HEK293 (cell line): ENCODE measurements around the gene SMIM43.

Experiments used
- CTCF ChIA-PET: fragments of 350-600 bp; formaldehyde crosslinking; extraction: SDS; loops from one replicate; lab custom pipeline; 2021; ENCODE audit warnings: antibody characterized with exemption; lab: Yijun Ruan, JAX
- POLR2A ChIA-PET: fragments of 300-600 bp; formaldehyde crosslinking; extraction: SDS; loops from one replicate; lab custom pipeline; 2020; ENCODE audit warnings: antibody characterized with exemption, inconsistent platforms; lab: Yijun Ruan, JAX
- H3K27ac ChIP-seq: fragments of 200-500 bp; sonication (Bioruptor generic); 2 replicates; pipeline ENCODE4 v1.5.1; 2014; ENCODE audit warnings: low read depth, low read length, control low read depth, inconsistent platforms; ENCODE audit errors: extremely low read depth
- H3K36me3 ChIP-seq, 2 experiments: fragments of 200-500 bp in 1 of 2; sonication (Bioruptor generic) in 1 of 2; 1 replicate in 1 of 2; 2 replicates in 1 of 2; pipeline ENCODE4 v1.5.1; 2014 to 2017; ENCODE audit warnings: inconsistent platforms in 2 of 2, low read length in 2 of 2; ENCODE audit not compliant: control insufficient read depth in 2 of 2, insufficient read depth in 1 of 2
- H3K4me1 ChIP-seq: fragments of 200-500 bp; sonication (Bioruptor generic); 2 replicates; pipeline ENCODE4 v1.5.1; 2014; ENCODE audit warnings: mild to moderate bottlenecking, low read length, inconsistent platforms; ENCODE audit not compliant: control insufficient read depth, insufficient read depth
- H3K4me3 ChIP-seq: 2 replicates; pipeline ENCODE4 v1.5.1; 2011; ENCODE audit warnings: low read depth, mild to moderate bottlenecking, control low read depth, low read length, moderate library complexity
- H3K9me3 ChIP-seq: fragments of 200-500 bp; sonication (Bioruptor generic); 2 replicates; pipeline ENCODE4 v1.5.1; 2014; ENCODE audit warnings: low read depth, low read length, inconsistent platforms; ENCODE audit not compliant: control insufficient read depth, insufficient read depth
- BCL11A ChIP-seq: fragments of 450-650 bp; formaldehyde crosslinking; IDR thresholded peaks from 2 replicates; pipeline ENCODE4 v1.5.1; 2016; ENCODE audit warnings: low read depth, missing biosample characterization, missing genetic modification characterization
- BCL11B ChIP-seq: fragments of 450-650 bp; formaldehyde crosslinking; IDR thresholded peaks from 2 replicates; pipeline ENCODE4 v1.5.1; 2016; ENCODE audit warnings: low read depth, missing biosample characterization, missing genetic modification characterization
- EGR2 ChIP-seq: fragments of 450-650 bp; formaldehyde crosslinking; IDR thresholded peaks from 2 replicates; pipeline ENCODE4 v1.5.1; 2016; ENCODE audit warnings: low read depth, missing biosample characterization, missing genetic modification characterization
- GLI4 ChIP-seq: fragments of 450-650 bp; formaldehyde crosslinking; IDR thresholded peaks from 2 replicates; pipeline ENCODE4 v1.5.1; 2016; ENCODE audit warnings: missing biosample characterization, missing genetic modification characterization
- MEIS1 ChIP-seq: sonication (generic); formaldehyde crosslinking; IDR thresholded peaks from 2 replicates; pipeline ENCODE4 v1.8.1; 2022; ENCODE audit warnings: missing genetic modification reagents, mild to moderate bottlenecking, borderline replicate concordance
- OSR2 ChIP-seq: fragments of 450-650 bp; formaldehyde crosslinking; IDR thresholded peaks from 2 replicates; pipeline ENCODE4 v1.5.1; 2016; ENCODE audit warnings: missing biosample characterization, missing genetic modification characterization
- PATZ1 ChIP-seq: fragments of 450-650 bp; formaldehyde crosslinking; IDR thresholded peaks from 2 replicates; pipeline ENCODE4 v1.5.1; 2016; ENCODE audit warnings: missing biosample characterization, missing genetic modification characterization
- PRDM2 ChIP-seq: fragments of 450-650 bp; formaldehyde crosslinking; IDR thresholded peaks from 2 replicates; pipeline ENCODE4 v1.5.1; 2016; ENCODE audit warnings: missing biosample characterization, missing genetic modification characterization, borderline replicate concordance
- PRDM6 ChIP-seq: fragments of 450-650 bp; formaldehyde crosslinking; IDR thresholded peaks from 2 replicates; pipeline ENCODE4 v1.5.1; 2017; ENCODE audit warnings: missing biosample characterization, missing genetic modification characterization
- ZBTB26 ChIP-seq: fragments of 450-650 bp; formaldehyde crosslinking; optimal IDR thresholded peaks from 2 replicates; pipeline ENCODE3; 2016; ENCODE audit warnings: missing biosample characterization, mild to moderate bottlenecking, missing genetic modification characterization
- ZNF132 ChIP-seq: fragments of 450-650 bp; formaldehyde crosslinking; IDR thresholded peaks from 2 replicates; pipeline ENCODE4 v1.5.1; 2017; ENCODE audit warnings: missing biosample characterization, missing genetic modification characterization, borderline replicate concordance
- ZNF521 ChIP-seq: fragments of 450-650 bp; formaldehyde crosslinking; IDR thresholded peaks from 2 replicates; pipeline ENCODE4 v1.5.1; 2017; ENCODE audit warnings: missing biosample characterization, mild to moderate bottlenecking, missing genetic modification characterization
- ZNF544 ChIP-seq: fragments of 450-650 bp; formaldehyde crosslinking; IDR thresholded peaks from 2 replicates; pipeline ENCODE4 v1.5.0; 2017; ENCODE audit warnings: missing biosample characterization, missing genetic modification characterization
- ZNF560 ChIP-seq: fragments of 450-650 bp; formaldehyde crosslinking; IDR thresholded peaks from 2 replicates; pipeline ENCODE4 v1.5.1; 2017; ENCODE audit warnings: missing biosample characterization, missing genetic modification characterization, borderline replicate concordance
- ZNF561 ChIP-seq: fragments of 450-650 bp; IDR thresholded peaks from 2 replicates; pipeline ENCODE4 v1.5.1; 2018; ENCODE audit warnings: missing biosample characterization, missing genetic modification characterization, borderline replicate concordance
- ZNF585B ChIP-seq: fragments of 450-650 bp; formaldehyde crosslinking; IDR thresholded peaks from 2 replicates; pipeline ENCODE4 v1.5.1; 2016; ENCODE audit warnings: missing biosample characterization, missing genetic modification characterization
- ZNF600 ChIP-seq: fragments of 450-650 bp; formaldehyde crosslinking; IDR thresholded peaks from 2 replicates; pipeline ENCODE4 v1.5.1; 2016; ENCODE audit warnings: missing biosample characterization, missing genetic modification characterization
- ZNF626 ChIP-seq: fragments of 450-650 bp; sonication (Bioruptor Pico); formaldehyde crosslinking; IDR thresholded peaks from 2 replicates; pipeline ENCODE4 v1.5.1; 2018; ENCODE audit warnings: missing biosample characterization, missing genetic modification characterization, inconsistent platforms
- ZNF658 ChIP-seq: fragments of 450-650 bp; formaldehyde crosslinking; IDR thresholded peaks from 2 replicates; pipeline ENCODE4; 2016; ENCODE audit warnings: missing biosample characterization, missing genetic modification characterization
- ZNF692 ChIP-seq: fragments of 450-650 bp; formaldehyde crosslinking; IDR thresholded peaks from 2 replicates; pipeline ENCODE4 v1.5.1; 2016; ENCODE audit warnings: missing biosample characterization, missing genetic modification characterization
- ZNF768 ChIP-seq: fragments of 450-650 bp; formaldehyde crosslinking; IDR thresholded peaks from 2 replicates; pipeline ENCODE4 v1.5.1; 2018; ENCODE audit warnings: missing biosample characterization, mild to moderate bottlenecking, missing genetic modification characterization
- ZNF837 ChIP-seq: fragments of 450-650 bp; formaldehyde crosslinking; IDR thresholded peaks from 2 replicates; pipeline ENCODE4 v1.5.1; 2016; ENCODE audit warnings: missing biosample characterization, missing genetic modification characterization

SMIM43 gene

GRCh38 chr4:121741751-121742150 is 23.2 kb downstream of the SMIM43 start:
- no peaks in the 10 kb centered on the region for H3K4me1 ChIP-seq
- TF ChIP-seq PRDM6 (tag by site-specific recombination) (no peak), ZNF132 (tag by site-specific recombination) (no peak), ZBTB26 (no peak), ZNF768 (tag by site-specific recombination) (no peak), GLI4 (no peak), ZNF585B (tag by site-specific recombination) (no peak)
- ChIA-PET POLR2A (no interaction called here), CTCF (interaction anchor here (0.6 to 1.5 kb wide), 2 partner anchors 30 to 549 kb away, joined by 4 read pairs; no protein-coding TSS in a partner anchor)
- H3K27ac ChIP-seq, result no peak overlapping the region
- H3K4me3 ChIP-seq, result no peak overlapping the region
- no peaks in the 10 kb centered on the region for H3K9me3 ChIP-seq
- H3K36me3 ChIP-seq, result no peaks in the 10 kb centered on the region

GRCh38 chr4:121740796-121741409 is 24.1 kb downstream of the SMIM43 start:
- CTCF ChIA-PET, result interaction anchor here (0.8 to 1.5 kb wide), 2 partner anchors 370 to 549 kb away, joined by 3 to 4 read pairs; no protein-coding TSS in a partner anchor

More at GRCh38 chr4:121740796-121741409, 24.1 kb downstream of the SMIM43 start:
- Histone ChIP-seq H3K4me1 (no peaks in the 10 kb centered on the region), H3K9me3 (no peaks in the 10 kb centered on the region), H3K36me3 (no peaks in the 10 kb centered on the region), H3K4me3 (no peak overlapping the region), H3K27ac (no peak overlapping the region)
- TF ChIP-seq BCL11A (tag by site-specific recombination) (no peak), EGR2 (no peak), ZNF600 (tag by site-specific recombination) (no peak), ZNF561 (no peak), ZNF521 (tag by site-specific recombination) (no peak), ZNF626 (tag by site-specific recombination) (no peak), ZNF658 (no peak), BCL11B (no peak), ZNF837 (tag by site-specific recombination) (no peak), PATZ1 (tag by site-specific recombination) (no peak), ZNF692 (no peak), PRDM2 (tag by site-specific recombination) (no peak), OSR2 (no peak), ZNF560 (tag by site-specific recombination) (no peak), ZNF544 (tag by site-specific recombination) (no peak), MEIS1 (CRISPR knock-in tag) (no peak)
- POLR2A ChIA-PET, result no interaction called here
